NCI-H524 (cell line): ENCODE measurements around the gene POMGNT2.
"Not testable (repeated sequence)": the region's sequence is repeated elsewhere in the genome, so short reads cannot be mapped to it uniquely, and the experiment has no call there.

Experiments
- DNase-seq, 2 experiments: peaks; one replicate each; lab custom pipeline; 2025; lab: John Stamatoyannopoulos, UW

Gene POMGNT2

DNA sequence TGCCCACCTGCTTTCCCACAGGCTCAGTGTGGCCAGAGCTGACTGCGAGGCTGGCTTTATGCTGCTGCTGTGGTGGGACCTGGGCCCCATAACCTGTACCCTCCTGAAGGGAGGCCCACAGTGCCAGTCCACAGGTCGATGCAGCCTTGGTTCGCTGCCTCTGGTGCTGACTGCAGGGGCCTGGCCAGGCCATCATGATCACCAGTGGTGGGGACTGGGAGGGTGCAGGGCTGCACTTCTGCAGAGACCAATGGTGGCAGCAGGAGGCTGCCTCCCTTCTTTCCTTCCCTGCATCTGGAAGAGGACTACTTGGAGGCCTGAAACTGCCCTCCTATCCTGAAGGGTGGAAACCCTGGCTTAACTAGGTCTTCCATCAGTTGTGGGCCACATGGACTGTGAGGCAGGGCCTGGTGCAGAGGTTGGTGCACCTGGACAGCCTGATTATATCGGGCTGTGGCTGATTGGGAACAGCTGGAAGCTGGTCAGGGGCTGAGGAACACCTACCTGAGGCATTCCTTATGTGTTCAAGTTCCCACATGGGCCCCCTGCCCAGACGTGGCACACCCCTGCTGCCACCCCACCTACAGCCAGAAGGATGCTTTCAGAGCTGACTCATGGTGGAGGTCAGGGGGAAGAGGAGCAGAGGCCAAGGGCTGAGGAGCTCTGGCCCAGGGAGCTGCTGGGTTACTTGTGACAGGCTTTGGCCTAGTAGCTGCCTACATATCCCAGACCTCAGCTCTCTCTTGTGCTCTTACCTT lies 29.8 kb downstream of the POMGNT2 start:
- DNase-seq, result no peak

GRCh38 chr3:43074901-43075689 lies 30.8 kb downstream of the POMGNT2 start:
- no peak for DNase-seq

DNA sequence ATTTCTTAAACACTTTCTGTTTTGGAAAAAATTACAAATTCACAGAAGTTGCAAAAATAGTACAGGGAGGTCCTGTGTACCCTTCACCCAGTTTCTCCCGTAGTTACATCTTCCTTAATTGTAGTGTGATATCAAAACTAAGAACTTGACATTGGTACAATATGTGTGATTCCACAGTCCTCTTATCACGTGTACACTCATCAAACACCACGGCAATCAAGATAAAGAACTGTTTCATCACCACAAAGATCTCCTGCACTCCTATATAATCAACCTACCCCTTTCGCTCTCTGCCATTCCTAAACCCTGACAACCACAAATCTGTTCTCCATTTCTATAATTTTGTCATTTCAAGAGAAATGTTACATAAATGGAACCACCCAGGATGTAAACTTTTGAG lies 31.4 kb downstream of the POMGNT2 start:
- DNase-seq, result no peak

DNA sequence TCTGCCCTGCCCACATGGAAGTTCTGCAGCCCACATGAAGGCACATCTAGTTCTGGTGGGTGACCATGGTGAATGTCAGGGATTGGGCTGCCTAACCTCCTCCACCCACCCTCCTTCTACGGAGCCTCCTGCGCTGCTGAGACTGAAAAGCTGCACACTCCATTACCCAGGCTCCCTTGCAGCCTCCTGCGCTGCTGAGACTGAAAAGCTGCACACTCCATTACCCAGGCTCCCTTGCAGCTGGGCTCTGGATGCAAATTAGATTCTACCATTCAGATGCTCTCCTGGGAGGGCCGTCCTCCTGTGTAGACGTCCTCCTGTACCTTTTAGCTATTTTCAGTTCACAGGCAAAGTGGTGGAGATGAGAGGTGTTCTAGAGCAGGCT lies 32.1 kb downstream of the POMGNT2 start:
- DNase-seq, result no peak

DNA sequence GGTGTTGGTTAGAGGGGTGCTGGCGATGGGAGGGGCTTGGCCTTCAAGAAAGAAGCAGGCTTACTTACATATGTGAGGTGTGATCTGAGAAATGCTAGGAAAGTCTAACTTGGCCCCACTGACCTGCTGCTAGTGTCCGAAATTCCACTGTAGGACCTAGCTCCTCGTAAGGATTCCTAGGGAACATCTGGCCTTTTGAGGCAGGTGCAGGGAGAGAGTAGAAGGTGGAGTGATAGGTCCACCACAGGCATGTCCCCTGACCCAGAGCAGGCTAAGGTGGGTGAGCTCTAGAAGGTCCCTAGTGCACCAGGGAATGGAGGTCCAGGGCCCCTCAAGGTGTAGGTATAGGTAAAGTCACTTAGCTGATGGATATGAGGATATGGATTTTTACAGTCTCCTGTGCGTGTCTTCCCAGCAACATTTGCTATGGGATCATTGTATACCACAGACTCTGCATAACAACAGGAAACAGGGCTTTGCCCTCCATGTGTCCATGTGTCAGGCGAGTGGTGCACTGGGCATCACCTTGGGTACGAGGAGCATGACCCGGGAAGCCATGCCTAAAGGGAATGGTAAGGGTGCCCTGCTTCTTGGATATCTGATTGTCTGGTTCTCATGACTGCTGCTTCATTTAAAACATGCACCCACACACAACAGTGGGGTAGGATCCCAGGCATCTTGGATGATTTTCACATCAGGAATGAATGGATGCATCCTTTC lies 32.6 kb downstream of the POMGNT2 start:
- DNase-seq, result no peak

DNA sequence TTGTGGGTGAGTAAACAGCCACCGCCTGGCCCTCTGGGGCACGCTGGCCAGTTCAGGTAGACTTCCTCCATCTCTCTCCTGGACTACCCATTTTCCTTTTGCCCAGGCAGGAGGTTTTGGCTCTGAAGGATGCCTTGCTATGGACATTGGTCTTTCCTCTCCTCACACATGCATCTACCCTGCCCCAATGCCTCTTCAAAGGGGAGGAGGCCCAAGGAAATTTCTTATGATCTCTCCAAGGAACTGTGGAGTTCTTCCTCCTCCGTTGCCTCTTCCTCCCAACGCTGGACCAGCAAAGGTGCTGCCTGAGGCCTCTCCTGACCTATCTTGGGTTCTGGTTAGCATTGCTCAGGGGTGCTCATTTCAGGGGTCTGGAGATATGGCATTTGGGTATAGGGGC lies 33.5 kb downstream of the POMGNT2 start:
- DNase-seq, result no peak

DNA sequence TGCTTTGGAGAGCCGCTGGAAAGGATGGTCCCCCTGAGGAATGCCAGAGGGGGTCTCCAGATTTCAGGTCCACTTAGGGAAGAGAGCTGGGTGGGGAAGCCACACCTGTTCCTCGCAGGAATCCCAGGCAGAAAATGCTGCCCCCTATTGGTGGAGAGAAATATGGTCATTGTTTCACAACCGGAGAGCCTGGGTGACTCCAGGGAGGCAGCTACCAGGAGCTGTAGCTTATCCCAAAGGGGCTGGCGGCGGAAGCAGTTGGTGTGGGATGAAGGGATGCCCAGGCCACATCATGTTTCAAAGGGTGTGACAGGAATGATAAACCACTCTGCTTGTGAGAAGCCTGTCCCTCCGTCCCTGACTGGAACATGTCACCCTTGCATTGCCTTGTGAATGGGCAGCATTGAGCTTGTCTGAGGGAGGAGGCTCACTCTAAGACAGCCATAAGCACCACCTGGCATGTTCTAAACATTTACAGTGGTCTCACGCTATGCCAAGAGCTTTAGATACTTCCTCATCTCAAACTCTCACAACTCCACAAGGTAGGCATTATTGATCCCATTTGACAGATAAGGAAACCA lies 34.5 kb downstream of the POMGNT2 start:
- peak in 1 of 2 experiments; percentile 12 for DNase-seq

DNA sequence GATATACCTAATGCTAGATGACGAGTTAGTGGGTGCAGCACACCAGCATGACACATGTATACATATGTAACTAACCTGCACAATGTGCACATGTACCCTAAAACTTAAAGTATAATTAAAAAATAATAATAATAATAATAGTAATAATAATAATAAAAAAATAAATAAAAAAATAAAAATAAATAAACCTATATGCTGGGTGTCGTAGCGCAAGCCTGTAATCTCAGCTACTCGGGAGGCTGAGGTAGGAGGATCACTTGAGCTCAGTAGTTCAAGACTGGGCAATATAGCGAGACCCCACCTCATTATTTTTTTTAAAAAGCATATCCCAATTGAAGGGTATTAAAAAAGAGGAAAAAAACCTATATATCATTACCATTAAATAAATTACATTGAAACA lies 35.2 kb downstream of the POMGNT2 start:
- not testable (repeated sequence) for DNase-seq

DNA sequence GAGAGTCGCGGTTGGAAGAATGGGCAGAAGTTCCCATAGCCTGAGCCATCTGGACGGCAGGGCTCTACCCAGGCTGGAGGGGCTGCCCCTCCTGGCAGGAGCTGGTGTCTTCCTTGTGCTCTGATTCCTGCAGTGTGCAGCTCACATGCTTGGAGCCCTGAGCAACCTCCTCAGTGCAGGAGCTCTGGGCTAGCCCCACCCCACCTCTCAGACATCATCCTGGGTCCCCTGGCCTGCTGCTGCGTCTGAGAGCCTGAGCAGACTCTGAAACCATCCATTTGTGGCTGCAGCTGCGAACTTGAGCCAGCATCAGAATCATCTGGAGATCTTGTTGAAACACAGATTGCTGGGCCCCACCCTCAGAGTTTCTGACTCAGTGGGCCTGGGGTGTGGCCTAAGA lies 42.8 kb downstream of the POMGNT2 start:
- DNase-seq, result no peak

DNA sequence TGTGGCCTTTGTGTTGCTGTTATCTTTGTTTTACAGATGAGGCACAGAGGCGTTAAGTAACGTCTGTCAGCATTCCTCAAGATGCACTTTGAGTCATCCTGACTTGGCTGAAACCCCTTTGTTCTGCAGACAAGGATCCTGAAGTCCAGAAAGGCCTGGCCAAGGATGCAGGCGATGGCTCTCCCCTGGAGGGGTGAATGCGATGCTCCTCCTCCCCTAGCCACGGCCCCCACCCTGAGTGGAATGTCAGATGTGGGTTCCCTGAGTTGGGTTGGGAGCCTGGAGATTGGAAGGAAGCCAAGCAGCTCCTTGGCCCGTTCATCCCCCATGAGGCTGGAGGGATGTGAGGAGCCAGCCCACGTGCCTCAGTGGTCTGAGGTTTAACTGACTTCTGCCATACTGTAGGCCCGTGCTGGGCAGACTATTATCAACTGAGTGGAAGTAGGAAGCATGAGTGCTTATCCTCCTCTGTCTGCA lies 43.3 kb downstream of the POMGNT2 start:
- no peak for DNase-seq

- DNase-seq, result no peak
These were observed 43.8 kb downstream of the POMGNT2 start for GRCh38 chr3:43062040-43062563.

GRCh38 chr3:43061101-43061895 lies 44.6 kb downstream of the POMGNT2 start:
- no peak for DNase-seq

DNA sequence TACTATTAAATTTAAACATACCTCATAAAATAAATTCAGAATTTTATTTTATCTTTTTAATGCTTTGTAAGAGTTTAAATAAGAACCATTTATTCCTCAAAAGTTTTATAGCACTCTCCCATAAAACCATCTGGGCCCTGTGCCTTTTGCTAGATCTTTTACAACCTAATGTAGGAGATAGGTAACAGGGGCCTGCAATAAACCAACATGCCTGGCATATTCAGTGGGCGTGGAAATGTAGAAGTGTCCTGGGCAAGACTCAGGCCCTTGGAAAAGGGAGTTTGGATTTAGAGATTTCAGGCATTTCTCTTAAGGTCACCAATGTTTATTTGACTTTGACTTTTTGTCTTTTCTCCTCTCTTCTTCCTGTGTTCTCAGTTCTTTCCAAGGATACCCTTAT lies 46.4 kb downstream of the POMGNT2 start:
- no peak for DNase-seq

GRCh38 chr3:43055806-43056770 lies 49.8 kb downstream of the POMGNT2 start:
- DNase-seq, result no peak

GRCh38 chr3:43055393-43055792 lies 50.5 kb downstream of the POMGNT2 start:
- no peak for DNase-seq

GRCh38 chr3:43054754-43055153 lies 51.1 kb downstream of the POMGNT2 start:
- no peak for DNase-seq

- no peak for DNase-seq
These were observed 52.6 kb downstream of the POMGNT2 start for GRCh38 chr3:43053291-43053690.

- DNase-seq, result no peak
These were observed 57.4 kb downstream of the POMGNT2 start for GRCh38 chr3:43048470-43048869.

DNA sequence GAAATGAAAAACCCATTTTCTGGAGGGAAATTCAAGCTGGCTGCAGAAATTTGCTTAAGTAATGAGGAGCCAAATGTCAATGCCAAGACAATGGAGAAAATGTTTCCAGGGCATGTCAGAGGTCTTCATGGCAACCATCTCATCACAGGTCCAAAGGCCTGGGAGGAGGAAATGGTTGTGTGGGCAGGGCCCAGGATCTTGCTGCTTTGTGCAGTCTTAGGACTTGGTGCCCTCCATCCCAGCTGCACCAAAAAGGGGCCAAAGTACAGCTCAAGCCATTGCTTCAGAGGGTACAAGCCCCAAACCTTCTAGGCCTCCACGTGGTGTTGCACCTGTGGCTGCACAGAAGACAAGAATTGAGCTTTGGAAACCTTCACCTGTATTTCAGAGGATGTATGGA lies 59.3 kb downstream of the POMGNT2 start:
- DNase-seq, result no peak

DNA sequence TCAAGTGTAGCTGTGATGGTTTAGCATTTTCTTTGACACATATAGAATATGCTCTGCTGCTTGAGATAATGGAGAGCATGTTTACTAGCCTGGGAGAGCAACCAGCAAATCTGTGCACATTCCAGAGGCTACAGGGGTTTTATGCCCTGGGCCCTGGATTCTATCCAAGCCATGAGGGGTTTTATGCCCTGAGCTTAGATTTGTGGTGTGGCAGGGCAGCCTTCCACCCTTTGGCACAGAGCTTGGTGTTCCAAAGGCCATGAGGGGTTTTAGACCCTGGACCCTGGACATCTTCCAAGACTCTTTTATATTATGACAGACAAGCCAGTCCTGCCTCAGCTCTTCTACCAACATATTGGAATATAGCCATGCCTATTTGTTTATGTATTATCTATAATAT lies 60.8 kb downstream of the POMGNT2 start:
- not testable (repeated sequence) for DNase-seq
